GM21447 (cell line): ENCODE measurements around the gene CCNQ.

Experiments used
- ATAC-seq: cut with Tn5 transposase; IDR thresholded peaks from one replicate; pipeline ENCODE4 v1.9.1; 2021; ENCODE audit not compliant: unreplicated experiment

Gene CCNQ

DNA sequence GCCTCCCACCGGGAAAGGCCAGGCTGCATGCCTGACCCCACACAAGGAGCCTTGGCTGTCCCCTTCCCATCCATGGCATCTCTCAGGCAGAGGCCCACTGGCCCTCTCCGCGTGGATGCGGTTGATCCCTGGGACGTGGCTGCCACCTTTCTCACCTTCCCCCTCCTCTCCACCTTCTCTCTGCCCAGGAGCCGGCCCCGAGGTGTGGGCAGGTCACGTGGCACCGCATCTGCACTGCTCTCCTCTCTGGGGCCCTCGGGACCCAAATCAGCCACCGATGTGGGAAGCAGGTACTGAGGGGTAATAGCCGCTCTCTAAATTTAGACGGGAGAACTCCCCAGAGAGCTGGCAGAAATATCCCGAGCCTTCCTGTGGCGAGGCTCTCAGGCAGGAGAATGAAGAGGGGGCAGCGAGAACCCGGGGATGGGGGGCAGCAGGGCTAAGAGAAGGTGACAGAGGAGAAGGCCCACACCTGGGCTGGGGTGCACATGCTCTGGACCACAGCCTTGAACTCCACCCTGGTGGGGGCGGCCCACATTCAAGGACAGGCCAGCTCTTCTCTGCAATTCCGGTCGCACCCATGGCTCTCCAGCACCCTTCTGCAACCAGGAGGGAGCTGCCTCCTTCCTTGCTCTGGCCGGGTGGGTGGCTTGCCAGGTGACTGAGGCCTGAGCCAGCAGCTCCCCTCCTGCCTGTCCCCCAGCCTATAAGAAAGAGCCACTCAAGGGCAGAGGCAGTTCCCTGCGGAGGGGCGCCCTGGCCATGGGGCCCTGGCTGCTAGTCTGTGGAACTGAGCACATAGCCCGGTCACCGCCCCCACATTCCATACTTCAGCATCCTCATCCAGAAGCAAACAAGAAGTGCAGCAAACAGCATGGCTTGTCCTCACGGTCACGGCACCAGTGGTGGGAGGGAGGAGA is 38.4 kb upstream of the CCNQ start:
- ATAC-seq: no peak

DNA sequence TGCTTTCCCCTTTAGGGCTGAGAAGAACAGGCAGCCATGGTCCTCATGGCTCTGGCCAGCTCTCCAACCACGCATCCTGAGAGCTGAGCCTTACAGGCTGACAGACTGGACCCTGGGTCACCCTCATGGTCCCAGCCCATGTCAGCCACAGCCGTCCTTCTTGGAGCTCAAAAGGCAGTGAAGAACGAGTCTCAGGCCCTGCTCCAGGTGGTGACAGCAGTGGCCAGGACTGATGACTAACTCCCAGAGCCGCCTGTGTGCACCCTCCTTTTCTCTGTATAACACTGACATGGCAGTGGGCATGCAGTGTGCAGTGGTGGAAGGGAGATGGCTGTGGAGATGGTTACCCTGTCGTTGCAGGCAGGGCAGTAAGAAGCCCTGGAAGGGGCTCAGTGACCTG is 37.8 kb upstream of the CCNQ start:
- no peak for ATAC-seq

GRCh38 chrX:153635788-153636668 is 37.1 kb upstream of the CCNQ start:
- no peak for ATAC-seq

- ATAC-seq: no peak
Observed at GRCh38 chrX:153635388-153635787, 36.4 kb upstream of the CCNQ start.

GRCh38 chrX:153634832-153635231 is 35.9 kb upstream of the CCNQ start:
- no peak for ATAC-seq

- no peak for ATAC-seq
Observed at GRCh38 chrX:153634236-153634635, 35.3 kb upstream of the CCNQ start.

DNA sequence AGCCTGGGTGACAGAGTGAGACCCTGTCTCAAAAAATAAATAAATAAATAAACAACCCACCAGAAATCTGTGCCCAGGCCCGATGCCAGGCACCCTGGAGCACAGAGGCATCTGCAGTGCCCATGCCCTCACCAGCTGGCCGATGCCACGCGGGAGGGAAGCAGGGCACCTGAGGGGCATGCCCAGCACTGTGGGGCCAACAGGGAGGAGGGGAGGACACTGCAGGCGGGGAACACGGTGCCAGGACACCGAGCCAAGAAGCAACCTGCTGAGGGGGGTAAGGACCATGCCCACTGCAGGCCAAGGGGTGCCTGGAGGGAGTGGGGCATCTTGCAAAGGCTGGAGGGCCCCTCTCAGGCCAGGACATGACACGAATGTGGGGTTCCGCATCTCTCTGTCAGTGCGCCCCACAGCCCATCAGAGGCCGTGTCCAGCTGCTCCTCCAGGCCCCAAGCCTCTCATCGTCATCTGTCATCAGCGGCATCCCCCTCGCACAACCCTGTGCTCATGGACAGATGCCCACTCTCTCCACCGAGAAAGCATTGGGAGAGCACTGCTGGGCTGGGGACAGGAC is 34.8 kb upstream of the CCNQ start:
- no peak for ATAC-seq

- ATAC-seq: no peak
Observed at GRCh38 chrX:153633048-153633447, 34.1 kb upstream of the CCNQ start.

- no peak for ATAC-seq
Observed at GRCh38 chrX:153632595-153632946, 33.6 kb upstream of the CCNQ start.

GRCh38 chrX:153631907-153632594 is 33.1 kb upstream of the CCNQ start:
- ATAC-seq: no peak

DNA sequence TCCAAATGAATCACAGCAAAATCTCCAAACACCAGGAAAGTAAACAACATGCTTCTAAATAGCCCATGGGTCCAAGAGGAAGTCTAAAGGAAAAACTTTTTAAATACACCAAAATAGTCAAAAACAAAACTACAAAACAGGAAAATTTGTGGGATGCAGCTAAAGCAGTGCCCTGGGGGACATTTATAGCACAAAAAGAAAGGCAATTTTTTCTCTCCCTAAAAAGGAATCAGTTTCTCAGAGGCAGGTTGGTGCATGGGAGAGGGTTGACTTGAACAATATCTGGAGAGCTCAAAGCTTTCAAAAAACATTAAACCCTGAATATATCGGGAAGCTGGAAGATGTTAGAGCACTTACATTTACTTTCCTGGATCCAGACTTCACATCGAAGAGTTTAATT is 32.4 kb upstream of the CCNQ start:
- ATAC-seq: no peak

- no peak for ATAC-seq
Observed at GRCh38 chrX:153628665-153629064, 29.7 kb upstream of the CCNQ start.

- no peak for ATAC-seq
Observed at GRCh38 chrX:153628129-153628528, 29.2 kb upstream of the CCNQ start.

- ATAC-seq: no peak
Observed at GRCh38 chrX:153627675-153628111, 28.8 kb upstream of the CCNQ start.

DNA sequence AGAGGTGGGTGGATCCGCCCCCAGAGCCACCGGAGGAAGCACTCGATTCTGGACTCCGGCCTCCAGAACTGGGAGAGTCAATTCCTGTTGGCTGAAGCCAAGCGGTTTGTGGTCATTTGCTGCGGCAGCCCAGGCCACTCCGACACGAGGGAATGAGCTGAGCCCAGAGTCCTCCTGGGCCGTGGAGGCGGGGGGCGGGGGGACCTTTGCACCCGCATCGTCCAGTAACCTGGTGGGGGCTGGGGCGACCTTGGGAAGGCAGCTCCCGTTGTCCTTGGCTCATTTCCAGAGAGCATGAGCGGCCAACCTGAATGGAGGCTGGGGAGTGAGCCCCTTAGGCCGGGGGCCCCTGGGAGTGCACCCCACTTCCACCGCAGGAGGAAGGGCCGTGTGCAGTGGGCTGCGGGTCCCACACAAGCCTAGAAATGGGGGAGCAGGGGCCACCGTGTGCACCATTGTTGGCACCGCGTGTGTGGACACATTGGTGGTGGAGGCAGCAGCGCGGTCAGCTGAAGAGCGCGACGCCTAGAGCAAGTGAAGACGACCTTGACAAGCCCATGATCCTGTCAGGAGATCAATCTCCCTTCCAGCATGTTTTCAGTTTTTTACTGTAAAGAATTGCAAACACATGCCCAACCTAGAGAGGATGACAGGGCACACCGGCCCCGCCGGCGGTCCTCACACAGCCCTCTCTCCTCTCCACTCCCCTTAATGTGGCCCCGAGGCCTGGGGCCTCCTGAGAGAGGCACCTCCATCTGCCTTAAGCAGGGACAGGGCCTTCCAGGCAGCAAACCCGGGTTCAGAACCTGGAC is 28.1 kb upstream of the CCNQ start:
- no peak for ATAC-seq

DNA sequence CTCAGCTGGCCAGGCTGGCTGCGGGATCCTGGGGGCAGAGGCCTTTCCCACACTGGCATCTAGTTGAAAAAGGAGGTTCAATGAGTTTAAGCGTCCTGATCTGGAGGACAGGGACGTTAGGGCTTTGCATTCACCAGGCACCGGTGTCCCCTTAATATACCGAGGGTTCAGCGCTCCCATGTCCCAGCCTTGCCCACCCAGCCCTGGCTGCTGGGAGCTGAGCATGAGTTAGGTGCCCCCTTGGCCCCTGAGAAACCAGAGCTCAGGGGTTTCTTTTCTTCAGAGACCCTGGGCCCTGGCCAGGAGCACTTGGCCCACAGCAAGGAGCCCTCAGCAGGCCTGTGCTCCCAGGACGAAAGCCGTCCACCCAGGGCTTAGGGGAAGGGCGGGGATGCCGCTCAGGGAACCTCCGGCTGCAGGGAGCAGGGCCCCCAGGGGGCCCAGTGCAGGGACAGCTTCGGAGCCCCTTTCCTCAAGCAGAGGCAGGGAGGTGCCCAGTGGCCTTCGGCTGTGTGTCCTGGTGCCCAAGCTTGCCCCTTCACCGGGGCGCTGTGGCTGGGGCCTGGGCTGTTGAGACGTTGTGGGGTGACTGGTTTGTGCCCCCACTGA is 27.2 kb upstream of the CCNQ start:
- no peak for ATAC-seq

GRCh38 chrX:153625271-153626024 is 26.5 kb upstream of the CCNQ start:
- no peak for ATAC-seq

- ATAC-seq: no peak
Observed at GRCh38 chrX:153624196-153625091, 25.5 kb upstream of the CCNQ start.
